ENCODE data around the gene MAP4K4. TPM values are rescaled to one million over a fixed set of nuclear protein-coding genes. Genes with fewer than 3 reads are reported as not detected.

The MAP4K4 gene
- total RNA-seq, 1 experiment from 2014 or later, result 132 TPM

- Histone ChIP-seq H3K79me1 (ENCODE audit: insufficient read depth, low read depth, low read length, poor library complexity, severe bottlenecking) (no peaks in the 10 kb centered on the region), H3K4ac (ENCODE audit: low read depth, low read length) (no peak overlapping the region), H3K79me2 (ENCODE audit: insufficient read depth, low read length) (peaks cover 24% of the 10 kb centered on the region; the same call in 1 of the 2 replicates), H2AFZ (ENCODE audit: low read length) (no peak overlapping the region), H2BK5ac (ENCODE audit: insufficient read length, low read length) (no peak overlapping the region), H3T11ph (ENCODE audit: low read length) (no peak overlapping the region), H3K9ac (ENCODE audit: extremely low read depth, insufficient read length, low read length) (no peak overlapping the region), H2BK120ac (ENCODE audit: low read depth, low read length, poor library complexity, severe bottlenecking) (no peak overlapping the region), H3K27ac (ENCODE audit: insufficient read length, low read depth, low read length) (no peak overlapping the region), H2AK5ac (ENCODE audit: insufficient read length, low read length) (no peak overlapping the region), H4K8ac (replicated peaks; ENCODE audit: insufficient read length, low read depth, low read length) (no peak overlapping the region), H4K91ac (ENCODE audit: insufficient read length, low read depth, low read length) (no peak overlapping the region), H3K4me2 (ENCODE audit: insufficient read depth, insufficient read length, low read length) (no peak overlapping the region), H3K56ac (ENCODE audit: insufficient read length, low read depth, low read length) (no peak overlapping the region), H3K23me2 (ENCODE audit: insufficient read length, low read depth, low read length, poor library complexity, severe bottlenecking) (no peaks in the 10 kb centered on the region), H4K5ac (ENCODE audit: insufficient read length, low read depth, low read length) (no peak overlapping the region), H4K20me1 (ENCODE audit: control insufficient read depth, insufficient read depth, insufficient read length) (no peaks in the 10 kb centered on the region), H2BK12ac (ENCODE audit: insufficient read length, low read depth, low read length) (no peak overlapping the region), H3K4me1 (ENCODE audit: insufficient read depth, low read length) (peaks cover 13% of the 10 kb centered on the region), H2BK15ac (ENCODE audit: low read depth, low read length) (no peak overlapping the region), H2BK20ac (ENCODE audit: low read depth, low read length, poor library complexity, severe bottlenecking) (no peak overlapping the region), H3K18ac (ENCODE audit: insufficient read length, low read depth, low read length) (no peak overlapping the region), H3K27me3 (ENCODE audit: insufficient read depth, low read length) (no peaks in the 10 kb centered on the region), H3K23ac (ENCODE audit: insufficient read length, low read depth, low read length) (no peak overlapping the region), H3K14ac (ENCODE audit: insufficient read depth, low read length) (no peak overlapping the region), H3K9me3 (ENCODE audit: control insufficient read depth, low read depth, low read length) (no peaks in the 10 kb centered on the region)
- Mint-ChIP-seq H3K27me3 (ENCODE audit: low read depth) (no peaks in the 10 kb centered on the region; the same call in 1 of the 2 replicates), H3K36me3 (ENCODE audit: insufficient read depth in 1 of 3, low read depth in 3 of 3) (peaks cover 0 to 7% (median 2%) of the 10 kb centered on the region in 3 experiments; a peak in 3 of 7 replicates), H3K4me3 (no peak overlapping the region), H3K9me3 (no peaks in the 10 kb centered on the region; a peak in 1 of 5 replicates), H3K27ac (peak overlapping the region in 2 of 3 experiments; percentile 1 to 25; a peak in 1 of 7 replicates), H3K4me1 (peaks cover 58 to 63% of the 10 kb centered on the region in 2 experiments)
- WGBS (ENCODE audit: extremely low coverage, insufficient read length, low lambda C conversion rate), result no CpG with 5 or more reads among the region's 2 CpGs
- TF ChIP-seq CTCF (conservative IDR thresholded peaks at IDR 0.05), result no peak
- DNase-seq, result no peak
These were observed 117.2 kb downstream of the MAP4K4 start for GRCh38 chr2:101814752-101815151.

All from H9 (cell line).